Measurements from ENCODE around the gene HNRNPLL. TPM values are rescaled to one million over a fixed set of nuclear protein-coding genes. Genes with fewer than 3 reads are reported as not detected.

The HNRNPLL gene
- total and polyA plus RNA-seq, 2 of the 13 experiments (the other 11 are each of a cell fraction or from before 2014, with no cell fraction given): 49.4 to 103 TPM

DNA sequence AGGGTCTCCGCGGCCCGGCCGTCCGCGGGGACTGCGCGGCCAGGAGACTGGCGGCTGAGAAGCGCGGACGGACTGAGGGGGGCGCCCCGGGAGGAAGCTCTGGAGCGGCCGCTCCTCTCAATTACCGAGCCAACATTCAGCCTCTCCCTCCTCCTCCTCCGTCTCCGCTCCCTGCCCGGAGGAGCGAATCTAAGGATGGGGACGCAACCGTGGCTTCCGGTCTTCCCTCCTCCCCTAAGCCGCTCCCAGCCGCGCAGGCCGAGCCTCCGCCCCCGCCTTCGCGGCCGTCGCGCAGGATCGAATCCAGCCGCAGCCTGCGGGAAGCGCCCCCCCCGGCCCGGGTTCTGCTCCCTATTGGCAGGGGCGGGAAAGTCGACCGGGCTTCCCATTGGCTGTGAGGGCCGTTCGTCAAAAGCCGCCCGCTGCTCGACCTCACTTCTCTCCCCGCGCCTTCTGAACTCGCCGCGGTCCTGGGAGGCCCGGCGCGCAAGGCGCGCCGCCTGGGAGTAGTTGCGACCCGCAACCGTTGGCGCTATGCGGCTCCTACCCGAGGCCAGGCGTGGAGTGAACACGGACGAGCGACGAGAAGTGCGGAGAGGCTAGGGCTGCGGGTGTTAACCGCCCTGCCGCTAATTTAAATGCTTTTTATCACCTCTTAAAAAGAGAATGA is at the start of gene HNRNPLL (continued):
- TF ChIP-seq, protein P1, sequence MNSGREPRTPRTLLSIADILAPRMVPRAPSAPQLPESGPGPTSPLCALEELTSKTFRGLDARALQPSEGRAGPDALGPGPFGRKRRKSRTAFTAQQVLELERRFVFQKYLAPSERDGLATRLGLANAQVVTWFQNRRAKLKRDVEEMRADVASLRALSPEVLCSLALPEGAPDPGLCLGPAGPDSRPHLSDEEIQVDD (CRISPR knock-in tag; IDR thresholded peaks at IDR 0.05; ENCODE audit: borderline replicate concordance): no peak
- no peak for TF ChIP-seq ZNF441 (CRISPR knock-in tag; IDR thresholded peaks at IDR 0.05; ENCODE audit: borderline replicate concordance)
- peak; percentile 85 for TF ChIP-seq TFE3 (CRISPR knock-in tag; IDR thresholded peaks at IDR 0.05)
- TF ChIP-seq PHF5A (CRISPR knock-in tag; IDR thresholded peaks at IDR 0.05; ENCODE audit: low read depth, unreplicated experiment): peak; percentile 40
- peak; percentile 66; the same call in 1 of the 2 replicates for TF ChIP-seq ZFP36L1 (CRISPR knock-in tag; IDR thresholded peaks at IDR 0.05)
- TF ChIP-seq ARID2 (CRISPR knock-in tag; IDR thresholded peaks at IDR 0.05; ENCODE audit: borderline replicate concordance): no peak
- no peak for TF ChIP-seq TRIM24 (CRISPR knock-in tag; IDR thresholded peaks at IDR 0.05)
- peak; percentile 32; the same call in 1 of the 2 replicates for TF ChIP-seq DNMT1 (CRISPR knock-in tag; IDR thresholded peaks at IDR 0.05)
- no peak for TF ChIP-seq FOXA1 (IDR thresholded peaks at IDR 0.05)
- peak; percentile 40 for TF ChIP-seq FOXA1 (CRISPR knock-in tag; IDR thresholded peaks at IDR 0.05)
- TF ChIP-seq POLR2A (IDR thresholded peaks at IDR 0.05; ENCODE audit: insufficient read depth in 1 of 2, low read depth in 2 of 2, low read length in 2 of 2): peak; percentile 97
- TF ChIP-seq, protein P2, sequence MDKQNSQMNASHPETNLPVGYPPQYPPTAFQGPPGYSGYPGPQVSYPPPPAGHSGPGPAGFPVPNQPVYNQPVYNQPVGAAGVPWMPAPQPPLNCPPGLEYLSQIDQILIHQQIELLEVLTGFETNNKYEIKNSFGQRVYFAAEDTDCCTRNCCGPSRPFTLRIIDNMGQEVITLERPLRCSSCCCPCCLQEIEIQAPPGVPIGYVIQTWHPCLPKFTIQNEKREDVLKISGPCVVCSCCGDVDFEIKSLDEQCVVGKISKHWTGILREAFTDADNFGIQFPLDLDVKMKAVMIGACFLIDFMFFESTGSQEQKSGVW (CRISPR knock-in tag; IDR thresholded peaks at IDR 0.05; ENCODE audit: borderline replicate concordance): no peak
- peak; percentile 35; the same call in 1 of the 2 replicates for TF ChIP-seq DMAP1 (CRISPR knock-in tag; IDR thresholded peaks at IDR 0.05)
- TF ChIP-seq ZNF138 (CRISPR knock-in tag; IDR thresholded peaks at IDR 0.05; ENCODE audit: low read depth): no peak
- no peak; the same call in 1 of the 2 replicates for TF ChIP-seq ZNF451 (CRISPR knock-in tag; IDR thresholded peaks at IDR 0.05)
- TF ChIP-seq ZNF362 (CRISPR knock-in tag; IDR thresholded peaks at IDR 0.05; ENCODE audit: borderline replicate concordance): peak; percentile 54
- TF ChIP-seq ZNF207 (IDR thresholded peaks at IDR 0.05; ENCODE audit: borderline replicate concordance): no peak
- no peak for TF ChIP-seq EZH2 (conservative IDR thresholded peaks at IDR 0.05; ENCODE audit: low read depth, low read length)
- peak; percentile 100 for TF ChIP-seq MAZ (IDR thresholded peaks at IDR 0.05; ENCODE audit: borderline replicate concordance, low read depth, low read length)
- TF ChIP-seq MAZ (CRISPR knock-in tag; IDR thresholded peaks at IDR 0.05; ENCODE audit: low read depth): peak; percentile 98
- TF ChIP-seq GPBP1L1 (CRISPR knock-in tag; IDR thresholded peaks at IDR 0.05): no peak
- no peak; the same call in 1 of the 2 replicates for TF ChIP-seq ZNF550 (CRISPR knock-in tag; IDR thresholded peaks at IDR 0.05; ENCODE audit: borderline replicate concordance)
- TF ChIP-seq ZKSCAN5 (CRISPR knock-in tag; IDR thresholded peaks at IDR 0.05): no peak; the same call in 1 of the 2 replicates
- TF ChIP-seq ZNF24 (IDR thresholded peaks at IDR 0.05): no peak; the same call in 1 of the 2 replicates
